IMR-90 (cell line): ENCODE measurements around the gene CCDC170.

Source experiments
- CHD1 ChIP-seq: IDR thresholded peaks from 2 replicates; pipeline ENCODE4 v1.6.1; 2012; ENCODE audit warnings: low read depth, low read length, improper control_type of control experiment
- FOS ChIP-seq: fragments of 150-350 bp; IDR thresholded peaks from 2 replicates; pipeline ENCODE4 v1.6.1; 2016; ENCODE audit warnings: low read depth, low read length
- MAFK ChIP-seq: IDR thresholded peaks from 2 replicates; pipeline ENCODE4 v1.6.1; 2012; ENCODE audit warnings: low read depth, low read length, improper control_type of control experiment
- MXI1 ChIP-seq: IDR thresholded peaks from 2 replicates; pipeline ENCODE4 v1.6.1; 2012; ENCODE audit warnings: low read depth, mild to moderate bottlenecking, low read length, moderate library complexity, borderline replicate concordance
- NFE2L2 ChIP-seq: fragments of 150-350 bp; IDR thresholded peaks from 2 replicates; pipeline ENCODE4 v1.6.1; 2016; ENCODE audit warnings: low read depth, mild to moderate bottlenecking, low read length
- POLR2A ChIP-seq: IDR thresholded peaks from 2 replicates; pipeline ENCODE4 v1.6.1; 2012; ENCODE audit warnings: mild to moderate bottlenecking, low read depth, low read length
- RAD21 ChIP-seq: IDR thresholded peaks from 2 replicates; pipeline ENCODE4 v1.6.1; 2012; ENCODE audit warnings: low read length, improper control_type of control experiment
- RFX5 ChIP-seq: IDR thresholded peaks from 2 replicates; pipeline ENCODE4 v1.8.0; 2012; ENCODE audit warnings: low read depth, mild to moderate bottlenecking, low read length, moderate library complexity
- SMC3 ChIP-seq: fragments of 150-350 bp; IDR thresholded peaks from 2 replicates; pipeline ENCODE4 v1.6.1; 2016; ENCODE audit warnings: low read depth, mild to moderate bottlenecking, antibody characterized with exemption, low read length, moderate library complexity
- TF ChIP-seq, protein P1 (sequence below): conservative IDR thresholded peaks from 2 replicates; pipeline ENCODE4 v1.5.1; 2012; ENCODE audit warnings: mild to moderate bottlenecking, low read depth, low read length, improper control_type of control experiment
- TF ChIP-seq, protein P2 (sequence below): fragments of 150-350 bp; IDR thresholded peaks from 2 replicates; pipeline ENCODE4 v1.6.1; 2017; ENCODE audit warnings: mild to moderate bottlenecking, antibody characterized with exemption, low read length, low read depth

DNA sequence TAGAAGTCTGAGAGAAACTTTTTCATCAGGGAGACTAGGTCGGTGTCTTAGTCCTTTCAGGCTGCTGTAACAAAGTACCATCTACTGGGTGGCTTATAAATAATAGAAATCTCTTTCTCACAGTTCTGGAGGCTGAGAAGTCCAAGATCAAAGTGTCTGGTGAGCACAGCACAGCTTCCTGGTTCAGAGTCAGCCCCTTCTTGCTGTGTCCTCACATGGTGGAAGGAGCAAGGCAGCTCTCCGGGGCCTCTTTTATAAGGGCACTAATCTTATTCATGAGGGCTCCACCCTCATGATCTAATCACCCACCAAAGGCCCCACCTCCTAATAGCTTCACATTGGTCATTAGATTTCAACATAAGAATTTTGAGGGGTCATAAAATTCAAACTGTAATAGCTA is 122.8 kb downstream of the CCDC170 start:
- TF ChIP-seq FOS = no peak
- TF ChIP-seq RFX5 = no peak
- TF ChIP-seq, protein P1, sequence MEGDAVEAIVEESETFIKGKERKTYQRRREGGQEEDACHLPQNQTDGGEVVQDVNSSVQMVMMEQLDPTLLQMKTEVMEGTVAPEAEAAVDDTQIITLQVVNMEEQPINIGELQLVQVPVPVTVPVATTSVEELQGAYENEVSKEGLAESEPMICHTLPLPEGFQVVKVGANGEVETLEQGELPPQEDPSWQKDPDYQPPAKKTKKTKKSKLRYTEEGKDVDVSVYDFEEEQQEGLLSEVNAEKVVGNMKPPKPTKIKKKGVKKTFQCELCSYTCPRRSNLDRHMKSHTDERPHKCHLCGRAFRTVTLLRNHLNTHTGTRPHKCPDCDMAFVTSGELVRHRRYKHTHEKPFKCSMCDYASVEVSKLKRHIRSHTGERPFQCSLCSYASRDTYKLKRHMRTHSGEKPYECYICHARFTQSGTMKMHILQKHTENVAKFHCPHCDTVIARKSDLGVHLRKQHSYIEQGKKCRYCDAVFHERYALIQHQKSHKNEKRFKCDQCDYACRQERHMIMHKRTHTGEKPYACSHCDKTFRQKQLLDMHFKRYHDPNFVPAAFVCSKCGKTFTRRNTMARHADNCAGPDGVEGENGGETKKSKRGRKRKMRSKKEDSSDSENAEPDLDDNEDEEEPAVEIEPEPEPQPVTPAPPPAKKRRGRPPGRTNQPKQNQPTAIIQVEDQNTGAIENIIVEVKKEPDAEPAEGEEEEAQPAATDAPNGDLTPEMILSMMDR = no peak
- TF ChIP-seq POLR2A = no peak
- TF ChIP-seq RAD21 = no peak
- no peak for TF ChIP-seq SMC3
- no peak for TF ChIP-seq MXI1
- TF ChIP-seq, protein P2, sequence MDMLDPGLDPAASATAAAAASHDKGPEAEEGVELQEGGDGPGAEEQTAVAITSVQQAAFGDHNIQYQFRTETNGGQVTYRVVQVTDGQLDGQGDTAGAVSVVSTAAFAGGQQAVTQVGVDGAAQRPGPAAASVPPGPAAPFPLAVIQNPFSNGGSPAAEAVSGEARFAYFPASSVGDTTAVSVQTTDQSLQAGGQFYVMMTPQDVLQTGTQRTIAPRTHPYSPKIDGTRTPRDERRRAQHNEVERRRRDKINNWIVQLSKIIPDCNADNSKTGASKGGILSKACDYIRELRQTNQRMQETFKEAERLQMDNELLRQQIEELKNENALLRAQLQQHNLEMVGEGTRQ = no peak
- TF ChIP-seq CHD1 = no peak
- no peak for TF ChIP-seq NFE2L2
- no peak for TF ChIP-seq MAFK
